K562 (cell line): Measurements from ENCODE around the gene ZNF716. TPM values are rescaled to one million over a fixed set of nuclear protein-coding genes. Genes with fewer than 3 reads are reported as not detected.

ENCODE experiments used
- ATAC-seq: fragments of 200-7000 bp; cut with Tn5 transposase; 3 replicates; pipeline ENCODE4 v1.9.1; 2020; ENCODE audit warnings: moderate library complexity
- BruUV-seq: library from RNA; stranded (reverse); fragments of 400-500 nt; replicated peaks from 2 replicates; lab custom pipeline; 2021; lab: Mats Ljungman, UMichigan
- CTCF ChIA-PET: fragments of 300-600 bp; formaldehyde crosslinking; extraction: SDS; loops from one replicate; lab custom pipeline; 2021; ENCODE audit warnings: low intra/inter-chr PET ratio; lab: Yijun Ruan, JAX
- POLR2A ChIA-PET: fragments of 300-600, 350-650 bp; sonication (Branson Sonifier 250); formaldehyde crosslinking; extraction: SDS; loops from one replicate; lab custom pipeline; 2021; ENCODE audit warnings: antibody characterized with exemption, inconsistent platforms; lab: Yijun Ruan, JAX
- DNase-seq, 4 experiments: peaks; one replicate each; pipeline versions ENCODE4 v3.0.0 to v3.0.0-alpha.2; 2011 to 2018; ENCODE audit warnings: low spot score in 3 of 4, mixed read lengths in 3 of 4; ENCODE audit errors: extremely low read depth in 1 of 4
- FAIRE-seq: peaks from 2 replicates; lab custom pipeline; 2011; peaks lifted over from hg19 to GRCh38; lab: Jason Lieb, UNC
- H2AFZ ChIP-seq: 2 replicates; pipeline ENCODE4 v1.6.0; 2011; ENCODE audit warnings: low read depth, low read length, control low read depth, inconsistent platforms
- H3K27ac ChIP-seq: fragments of 200-600 bp; 3 replicates; pipeline ENCODE4 v1.8.0; 2011; ENCODE audit warnings: low read depth, mild to moderate bottlenecking, control low read depth, inconsistent platforms, low read length, moderate library complexity, mixed read lengths; ENCODE audit errors: extremely low read depth
- H3K27me3 ChIP-seq, 2 experiments: fragments of 300-600 bp in 1 of 2; 2 replicates in 1 of 2; 3 replicates in 1 of 2; pipeline versions ENCODE4 v1.6.0 to v1.8.0; 2011; ENCODE audit warnings: inconsistent platforms in 2 of 2, low read length in 2 of 2, mild to moderate bottlenecking in 1 of 2, mixed read lengths in 1 of 2, moderate library complexity in 1 of 2; ENCODE audit not compliant: control insufficient read depth in 2 of 2, insufficient read depth in 2 of 2
- H3K36me3 ChIP-seq: fragments of 300-600 bp; 3 replicates; pipeline ENCODE4 v1.8.0; 2011; ENCODE audit warnings: mild to moderate bottlenecking, low read length, inconsistent platforms; ENCODE audit not compliant: control insufficient read depth, insufficient read depth
- H3K4me1 ChIP-seq, 2 experiments: fragments of 200-600 bp in 1 of 2; replicated peaks in 1 of 2; 2 replicates in 1 of 2; 3 replicates in 1 of 2; pipeline versions ENCODE4 v1.5.1 to v1.8.0; 2011; ENCODE audit warnings: inconsistent platforms in 2 of 2, low read length in 2 of 2, mild to moderate bottlenecking in 1 of 2, mixed read lengths in 1 of 2, moderate library complexity in 1 of 2; ENCODE audit not compliant: control insufficient read depth in 2 of 2, insufficient read depth in 2 of 2
- H3K4me2 ChIP-seq: 2 replicates; pipeline ENCODE4 v1.6.1; 2011; ENCODE audit warnings: low read length, control low read depth, inconsistent platforms, mixed read lengths; ENCODE audit not compliant: insufficient read depth
- H3K4me3 ChIP-seq: fragments of 200-600 bp; sonication (generic), shearing (Covaris generic); 2 replicates; pipeline ENCODE4 v1.5.1; 2016; ENCODE audit warnings: control low read depth, inconsistent platforms
- H3K79me2 ChIP-seq: fragments of 200-600 bp; 3 replicates; pipeline ENCODE4 v1.8.0; 2011; ENCODE audit warnings: low read length, inconsistent platforms; ENCODE audit not compliant: control insufficient read depth, insufficient read depth
- H3K9ac ChIP-seq, 2 experiments: 2 replicates each; pipeline versions ENCODE4 v1.6.0 to v1.6.1; 2011; ENCODE audit warnings: low read depth in 2 of 2, low read length in 2 of 2, control low read depth in 1 of 2, inconsistent platforms in 1 of 2, mild to moderate bottlenecking in 1 of 2, mixed read lengths in 1 of 2; ENCODE audit not compliant: insufficient read depth in 1 of 2
- H3K9me1 ChIP-seq: one replicate; pipeline ENCODE4 v1.6.0; 2011; ENCODE audit warnings: inconsistent platforms, mild to moderate bottlenecking, low read length, moderate library complexity; ENCODE audit not compliant: control insufficient read depth, insufficient read depth
- H3K9me3 ChIP-seq: replicated peaks from 2 replicates; pipeline ENCODE4 v1.5.1; 2011; ENCODE audit warnings: low read depth, low read length, inconsistent platforms; ENCODE audit not compliant: control insufficient read depth, insufficient read depth
- H4K20me1 ChIP-seq: replicated peaks from 2 replicates; pipeline ENCODE4 v1.6.1; 2011; ENCODE audit warnings: low read length, inconsistent platforms, mixed read lengths; ENCODE audit not compliant: control insufficient read depth, insufficient read depth
- CTCFL ChIP-seq: IDR thresholded peaks from 2 replicates; pipeline ENCODE4 v1.6.1; 2011; ENCODE audit warnings: borderline replicate concordance, low read depth, mild to moderate bottlenecking, moderate library complexity, low read length; ENCODE audit not compliant: insufficient read depth, poor library complexity, severe bottlenecking
- PML ChIP-seq: IDR thresholded peaks from 2 replicates; pipeline ENCODE4 v1.6.1; 2012; ENCODE audit warnings: low read length, inconsistent platforms
- SMC3 ChIP-seq: conservative IDR thresholded peaks from 2 replicates; pipeline ENCODE4 v1.6.1; 2011; ENCODE audit warnings: low read depth, low read length, improper control_type of control experiment; ENCODE audit not compliant: insufficient read depth
- WGBS: fragments of 100-300 bp; shearing (Covaris generic); methylation state at CpG from one replicate; pipeline ENCODE4 v1.1.6; 2016; ENCODE audit warnings: low coverage, mixed read lengths; ENCODE audit not compliant: insufficient coverage; ENCODE audit errors: missing lambda C conversion rate; 5-methylcytosine and 5-hydroxymethylcytosine counted together
- in situ Hi-C: fragments of 300-500 bp; cut with MboI; formaldehyde crosslinking; loops from 4 replicates; pipeline ENCODE4 v1.15.0; 2018; ENCODE audit warnings: inconsistent platforms, mixed read lengths
- intact Hi-C: fragments of 100-400 bp; cut with micrococcal nuclease; formaldehyde crosslinking; loops from 2 replicates; pipeline ENCODE4 v1.14.2; 2022
- polyA plus RNA-seq, 8 experiments: library from polyadenylated mRNA; depleted of rRNA in 4 of 8; stranded (reverse) in 5 of 8; unstranded in 3 of 8; fragments of >200 nt; fragmentation: Nextera tagmentation in 2 of 8; fragmentation: Illumina TruSeq in 1 of 8; extraction: Ambion mirVana in 2 of 8; extraction: Trizol in 1 of 8; gene quantifications; 2 replicates each; pipeline versions ENCODE4 v1.2.1 to v1.2.3, GENCODE V29; 2011 to 2014; ENCODE audit warnings: inconsistent platforms in 1 of 8, missing spikeins in 1 of 8
- total RNA-seq, 7 experiments: library from RNA; depleted of rRNA in 6 of 7; stranded (reverse); fragments of >200 nt in 6 of 7; fragmentation: Illumina TruSeq in 2 of 7; extraction: Trizol in 2 of 7; gene quantifications; 2 replicates each; pipeline versions ENCODE4 v1.2.1 to v1.2.3, GENCODE V29; 2011 to 2021; ENCODE audit warnings: low replicate concordance in 1 of 7
- TF ChIP-seq, protein P1 (sequence below), 3 experiments: IDR thresholded peaks in 2 of 3; conservative IDR thresholded peaks in 1 of 3; 2 replicates each; pipeline ENCODE4 v1.5.1; 2011 to 2012; ENCODE audit warnings: low read length in 3 of 3, mild to moderate bottlenecking in 3 of 3, control low read depth in 2 of 3, improper control_type of control experiment in 1 of 3, inconsistent platforms in 1 of 3, low read depth in 1 of 3, mixed read lengths in 1 of 3, moderate library complexity in 1 of 3; ENCODE audit not compliant: insufficient read depth in 2 of 3

Gene ZNF716
- total and polyA plus RNA-seq, 9 of the 15 experiments (the other 6 are each of a cell fraction or from before 2014, with no cell fraction given), result not detected

- WGBS, result 14% methylated on average over 25 of the region's 29 CpGs
- no peak for FAIRE-seq
These were observed 23.9 kb upstream of the ZNF716 start for GRCh38 chr7:57425969-57426628.

More at GRCh38 chr7:57425969-57426628, 23.9 kb upstream of the ZNF716 start:
- H3K9me3 ChIP-seq, result no peaks in the 10 kb centered on the region
- CTCF ChIA-PET, result no interaction called here
- no peaks in the 10 kb centered on the region for H3K36me3 ChIP-seq
- H3K27me3 ChIP-seq, result no peaks in the 10 kb centered on the region
- no peaks in the 10 kb centered on the region for H3K79me2 ChIP-seq
- no TSS peak for BruUV-seq
- H4K20me1 ChIP-seq, result no peaks in the 10 kb centered on the region
- ATAC-seq, result no peak
- peak in 1 of 4 experiments; percentile 9 for DNase-seq
- no peak overlapping the region for H3K27ac ChIP-seq
- H3K4me2 ChIP-seq, result no peak overlapping the region
- in situ Hi-C loops, result no loop called here
- no peak overlapping the region for H2AFZ ChIP-seq
- TF ChIP-seq CTCFL (peak; percentile 50), SMC3 (0 out of 2 replicates have a peak, but pooled peaks have one; percentile 21), PML (no peak)
- TF ChIP-seq, protein P1, sequence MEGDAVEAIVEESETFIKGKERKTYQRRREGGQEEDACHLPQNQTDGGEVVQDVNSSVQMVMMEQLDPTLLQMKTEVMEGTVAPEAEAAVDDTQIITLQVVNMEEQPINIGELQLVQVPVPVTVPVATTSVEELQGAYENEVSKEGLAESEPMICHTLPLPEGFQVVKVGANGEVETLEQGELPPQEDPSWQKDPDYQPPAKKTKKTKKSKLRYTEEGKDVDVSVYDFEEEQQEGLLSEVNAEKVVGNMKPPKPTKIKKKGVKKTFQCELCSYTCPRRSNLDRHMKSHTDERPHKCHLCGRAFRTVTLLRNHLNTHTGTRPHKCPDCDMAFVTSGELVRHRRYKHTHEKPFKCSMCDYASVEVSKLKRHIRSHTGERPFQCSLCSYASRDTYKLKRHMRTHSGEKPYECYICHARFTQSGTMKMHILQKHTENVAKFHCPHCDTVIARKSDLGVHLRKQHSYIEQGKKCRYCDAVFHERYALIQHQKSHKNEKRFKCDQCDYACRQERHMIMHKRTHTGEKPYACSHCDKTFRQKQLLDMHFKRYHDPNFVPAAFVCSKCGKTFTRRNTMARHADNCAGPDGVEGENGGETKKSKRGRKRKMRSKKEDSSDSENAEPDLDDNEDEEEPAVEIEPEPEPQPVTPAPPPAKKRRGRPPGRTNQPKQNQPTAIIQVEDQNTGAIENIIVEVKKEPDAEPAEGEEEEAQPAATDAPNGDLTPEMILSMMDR (IDR thresholded peaks at IDR 0.05 in 2 of 3, conservative IDR thresholded peaks at IDR 0.05 in 1 of 3; ENCODE audit: insufficient read depth in 2 of 3, low read depth in 1 of 3, low read length in 3 of 3), result peak; percentile 20 to 66 (median 25); a peak in 4 of 6 replicates
- no peaks in the 10 kb centered on the region for H3K9me1 ChIP-seq
- no peak overlapping the region for H3K9ac ChIP-seq
- POLR2A ChIA-PET, result no interaction called here
- H3K4me3 ChIP-seq, result no peak overlapping the region
- no peaks in the 10 kb centered on the region for H3K4me1 ChIP-seq
- intact Hi-C loops, result no loop called here
